GM19467 (cell line): Measurements from ENCODE around the gene EYA4.

Experiments used
- ATAC-seq: cut with Tn5 transposase; IDR thresholded peaks from one replicate; pipeline ENCODE4 v1.9.1; 2021; ENCODE audit warnings: mild to moderate bottlenecking, moderate library complexity; ENCODE audit not compliant: unreplicated experiment

The EYA4 gene

DNA sequence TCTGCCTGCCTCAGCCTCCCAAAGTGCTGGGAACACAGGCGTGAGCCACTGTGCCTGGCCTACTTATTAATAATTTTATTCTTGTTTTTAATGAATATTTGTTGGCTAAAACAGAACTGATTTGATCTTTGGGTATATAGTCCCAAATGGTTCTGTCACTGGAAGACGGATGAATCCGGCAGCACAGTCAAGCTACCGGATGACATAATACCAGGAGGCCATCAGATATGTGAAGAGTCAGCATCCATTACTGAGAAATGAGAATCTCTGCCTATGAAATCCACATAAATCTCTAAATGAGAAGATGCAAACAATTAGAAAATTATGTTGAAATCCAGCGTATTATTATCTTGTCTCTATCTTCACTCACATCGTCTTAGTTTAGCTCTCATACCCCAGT, 263.0 kb downstream of the EYA4 start:
- no peak for ATAC-seq

DNA sequence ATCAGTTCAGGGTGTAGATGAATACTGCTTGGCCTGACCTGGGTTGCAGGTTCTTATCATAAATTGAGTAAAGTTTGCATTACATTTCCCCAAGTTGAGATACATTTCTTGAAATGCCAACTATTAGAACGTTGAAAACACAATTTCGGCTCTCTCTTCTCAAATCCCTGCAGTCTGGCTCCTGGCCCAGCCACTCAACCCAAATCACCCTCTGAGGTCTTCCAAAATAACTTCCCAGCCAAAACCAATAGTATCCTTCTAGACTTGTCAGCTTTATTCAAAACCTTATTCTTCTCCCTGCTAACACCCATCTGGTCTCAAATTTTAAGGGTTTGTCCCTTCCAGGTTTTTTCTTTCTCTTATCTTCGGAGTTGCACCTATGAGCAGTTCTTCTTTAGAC, 263.6 kb downstream of the EYA4 start:
- ATAC-seq: no peak

DNA sequence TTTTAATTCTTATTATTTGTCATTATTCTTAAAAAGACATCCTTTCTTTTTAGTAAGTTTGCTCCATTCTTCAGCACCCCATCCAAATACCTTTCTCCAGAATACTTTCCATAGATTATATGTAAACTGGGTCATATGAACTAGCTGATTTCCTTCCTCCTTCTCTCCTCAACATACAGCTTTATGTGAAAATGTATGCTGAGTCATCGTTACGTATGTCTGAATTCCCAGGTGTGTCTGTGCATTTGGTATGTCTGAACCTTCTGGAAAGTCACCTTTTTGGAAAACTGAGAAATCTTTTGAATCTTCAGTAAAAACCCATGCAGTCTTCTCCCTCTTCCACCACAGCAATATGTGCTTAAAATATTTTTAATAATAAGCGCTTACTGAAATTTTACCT, 264.5 kb downstream of the EYA4 start:
- ATAC-seq: no peak

DNA sequence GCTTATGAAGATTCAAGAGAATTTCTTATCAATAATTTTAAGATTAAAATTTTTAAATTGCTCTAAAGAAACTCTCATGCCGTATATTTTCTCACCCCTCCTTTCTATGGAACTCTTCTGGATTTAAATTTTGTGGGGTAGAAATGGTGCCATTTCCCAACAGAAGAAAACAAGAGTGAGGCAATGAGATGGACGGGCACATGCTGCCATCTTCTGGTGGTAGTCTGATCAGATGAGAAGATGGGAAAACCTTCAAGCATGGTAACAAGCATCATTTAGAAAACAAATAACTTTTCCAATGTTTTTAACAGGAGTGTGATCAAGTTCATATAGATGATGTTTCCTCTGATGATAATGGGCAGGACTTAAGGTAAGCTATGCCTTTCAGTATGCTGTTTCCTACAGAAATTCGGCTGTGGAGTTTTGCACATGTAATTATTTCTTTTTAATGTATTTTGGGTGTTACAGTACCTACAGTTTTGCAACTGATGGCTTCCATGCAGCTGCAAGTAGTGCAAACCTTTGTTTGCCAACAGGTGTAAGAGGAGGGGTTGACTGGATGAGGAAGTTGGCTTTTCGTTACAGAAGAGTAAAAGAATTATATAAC, 271.4 kb downstream of the EYA4 start:
- no peak for ATAC-seq

DNA sequence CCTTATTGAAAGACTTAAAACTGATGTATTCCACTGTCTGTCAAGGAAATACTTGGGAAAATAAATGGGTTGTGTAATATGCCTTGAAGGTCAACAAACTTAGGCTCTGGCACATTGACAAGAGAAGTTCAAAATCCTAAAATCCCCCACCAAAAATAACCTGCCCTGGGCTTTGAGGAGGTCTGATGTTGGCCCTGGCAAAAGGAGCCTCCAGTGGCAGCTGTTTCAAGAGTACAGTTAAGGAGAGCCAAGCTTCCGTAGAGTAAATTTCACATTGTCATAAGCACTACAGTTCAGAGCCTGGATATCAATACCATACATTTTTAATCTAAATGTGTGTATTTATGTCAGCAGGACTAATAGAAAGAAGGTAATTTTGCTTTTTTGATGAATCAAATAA, 282.7 kb downstream of the EYA4 start:
- ATAC-seq: no peak

DNA sequence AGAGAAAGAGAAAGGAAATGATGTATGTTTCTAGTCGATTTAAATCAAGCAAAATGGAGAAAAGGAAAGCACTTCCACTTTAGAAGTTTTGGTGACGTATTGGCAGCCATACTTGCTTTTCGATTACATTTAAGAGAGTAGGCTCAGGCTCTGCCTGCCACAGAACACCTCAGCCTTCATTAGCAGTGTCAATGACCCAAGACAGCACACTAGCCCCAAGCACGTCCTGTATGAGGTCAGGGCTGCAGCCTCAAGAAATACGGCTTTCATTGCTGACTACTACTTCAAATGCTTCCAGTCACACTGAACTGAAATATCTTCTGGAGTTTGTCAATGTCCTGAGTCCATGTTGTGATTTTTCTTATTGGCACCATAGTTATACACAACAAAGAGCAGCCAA, 285.3 kb downstream of the EYA4 start:
- ATAC-seq: no peak

DNA sequence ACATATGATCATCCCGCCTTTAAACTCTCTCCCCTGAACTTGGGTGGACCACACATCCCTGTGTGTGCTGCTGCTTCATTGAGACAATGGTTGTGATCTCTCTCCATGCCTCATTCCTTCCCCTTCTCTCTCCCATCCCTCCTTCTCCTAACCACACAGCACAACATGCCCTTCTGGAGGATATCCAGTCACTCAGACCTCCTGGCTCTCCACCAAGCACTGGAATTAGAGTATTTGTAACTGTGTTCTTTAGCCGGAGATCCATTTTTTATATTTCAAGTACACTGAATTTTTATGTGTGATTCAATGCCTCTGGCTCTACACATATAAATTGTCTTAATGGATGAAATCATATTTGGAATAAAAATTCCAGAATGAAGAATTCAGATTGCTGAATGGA, 287.4 kb downstream of the EYA4 start:
- ATAC-seq: no peak

DNA sequence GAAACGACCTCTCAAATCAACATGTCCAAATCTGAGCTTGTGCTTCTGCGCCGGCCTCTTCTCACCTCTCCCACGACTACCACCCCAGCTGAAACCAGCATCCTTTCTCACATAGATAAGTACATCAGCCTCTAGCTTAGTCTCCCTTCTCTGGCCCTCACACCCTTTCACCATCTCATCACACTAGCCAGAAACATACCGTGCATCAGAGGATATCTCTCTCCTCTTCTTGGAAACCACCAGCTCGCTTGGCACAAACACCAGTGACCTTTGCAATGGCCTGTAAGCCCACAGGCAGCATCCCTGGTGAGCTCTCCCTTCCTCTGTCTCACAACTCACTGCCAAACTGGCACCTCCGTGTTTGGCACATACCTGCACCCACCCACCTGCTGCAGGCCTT, 291.8 kb downstream of the EYA4 start:
- ATAC-seq: no peak

DNA sequence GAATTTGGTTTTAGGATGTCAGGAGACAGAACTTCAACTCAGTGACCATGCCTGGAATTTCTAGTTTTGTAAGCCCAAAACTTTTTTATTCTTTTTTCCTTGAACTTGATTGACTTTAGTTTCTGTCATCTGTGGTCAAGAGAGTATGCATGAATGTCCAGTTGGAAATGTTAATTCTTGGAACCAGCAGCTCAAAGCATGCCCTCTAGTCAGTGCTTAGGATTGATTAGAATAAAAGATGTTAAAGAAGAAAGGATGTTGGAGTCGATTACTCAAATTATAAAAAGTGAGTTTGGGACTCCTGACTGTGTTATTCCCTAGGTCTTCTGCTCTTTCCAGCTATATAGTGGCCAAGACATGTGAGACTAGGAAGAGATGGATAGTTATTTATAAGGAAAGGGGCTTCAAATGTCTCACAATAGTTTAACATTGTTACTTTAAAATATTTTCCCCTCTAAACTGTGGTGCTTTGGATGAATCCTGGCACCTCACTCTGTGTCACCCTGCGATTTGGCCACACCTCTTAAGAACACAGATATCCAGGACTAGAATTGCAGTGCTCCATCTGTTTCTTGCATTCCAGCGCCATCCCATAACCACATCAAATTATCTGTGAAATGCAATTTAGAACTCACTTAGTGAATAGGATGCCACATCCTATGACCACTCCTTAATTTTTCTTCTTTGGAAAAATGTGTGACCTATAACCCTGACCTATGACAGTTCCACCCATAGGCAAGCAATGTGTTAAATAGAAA, 298.5 kb downstream of the EYA4 start:
- no peak for ATAC-seq

DNA sequence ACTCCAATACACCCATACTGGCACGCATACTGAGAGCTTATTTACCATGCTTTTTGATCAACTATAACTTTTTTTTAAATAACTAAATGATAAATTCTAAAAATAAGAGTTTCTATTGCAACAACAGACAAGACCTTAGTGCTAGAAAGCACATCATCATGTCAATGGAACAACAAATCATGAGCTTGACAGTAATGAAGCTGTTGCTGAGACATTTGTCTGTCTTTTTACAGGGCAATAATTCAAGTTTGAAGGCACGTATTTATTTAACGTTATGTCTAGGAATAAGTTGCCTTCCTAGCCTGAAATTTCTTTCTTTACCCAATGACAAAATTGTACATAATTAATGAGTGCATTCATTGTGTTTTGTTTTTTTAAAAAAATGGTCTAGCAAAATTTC, 299.2 kb downstream of the EYA4 start:
- no peak for ATAC-seq

DNA sequence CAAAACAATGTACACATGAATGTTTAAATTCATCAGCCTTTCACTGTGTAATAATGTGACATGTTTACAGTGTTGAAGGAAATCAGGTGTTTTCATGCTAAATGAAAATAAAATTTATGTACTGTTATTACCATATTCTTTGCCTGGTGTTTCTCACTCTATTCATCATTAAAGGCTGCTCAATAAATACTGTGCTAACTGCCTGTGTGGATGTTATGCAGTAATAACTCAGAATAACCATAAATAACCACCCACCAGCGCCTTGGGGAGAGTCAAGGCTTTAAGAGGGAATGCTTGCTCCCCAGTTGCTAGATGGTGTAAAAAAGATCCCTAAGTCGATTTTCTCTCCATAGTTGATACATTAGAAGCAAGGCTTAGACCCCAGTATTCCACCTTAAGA, 299.9 kb downstream of the EYA4 start:
- ATAC-seq: no peak

DNA sequence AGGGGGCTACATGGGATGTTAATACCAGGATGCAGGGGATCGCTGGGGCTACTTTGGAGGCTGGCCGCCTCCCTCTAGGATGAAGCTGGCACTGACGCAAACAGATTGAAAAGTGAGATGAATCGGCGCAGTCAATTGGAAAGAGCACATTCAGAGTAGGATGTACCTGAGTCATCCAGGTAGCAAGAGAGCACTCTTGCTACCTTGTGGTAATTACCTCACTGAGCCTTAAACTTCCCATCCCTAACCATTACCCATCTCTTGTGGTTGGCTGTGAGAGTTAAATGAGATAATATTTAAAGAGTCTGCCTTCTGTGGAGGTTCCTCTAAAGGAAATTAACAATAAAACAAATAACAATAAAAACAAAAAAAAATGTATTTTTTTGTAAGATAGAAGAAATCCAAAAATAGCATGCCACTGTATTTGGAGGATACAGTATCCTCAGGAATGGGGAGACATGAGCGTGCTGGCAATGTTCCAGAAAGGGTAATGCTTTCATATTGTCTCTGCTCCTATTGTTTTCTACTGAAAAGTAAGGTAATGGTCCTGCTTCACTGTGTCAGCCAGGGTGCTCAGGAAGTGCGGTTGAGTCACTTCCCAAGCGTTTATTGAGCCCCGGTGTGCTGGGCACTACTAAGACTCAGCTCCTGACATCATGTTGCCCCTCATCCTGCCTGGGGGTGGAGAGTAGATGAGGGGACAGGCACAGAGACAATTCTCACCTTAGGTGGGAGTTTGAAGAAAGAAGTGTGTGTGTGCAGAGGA, 301.1 kb downstream of the EYA4 start:
- ATAC-seq: no peak

DNA sequence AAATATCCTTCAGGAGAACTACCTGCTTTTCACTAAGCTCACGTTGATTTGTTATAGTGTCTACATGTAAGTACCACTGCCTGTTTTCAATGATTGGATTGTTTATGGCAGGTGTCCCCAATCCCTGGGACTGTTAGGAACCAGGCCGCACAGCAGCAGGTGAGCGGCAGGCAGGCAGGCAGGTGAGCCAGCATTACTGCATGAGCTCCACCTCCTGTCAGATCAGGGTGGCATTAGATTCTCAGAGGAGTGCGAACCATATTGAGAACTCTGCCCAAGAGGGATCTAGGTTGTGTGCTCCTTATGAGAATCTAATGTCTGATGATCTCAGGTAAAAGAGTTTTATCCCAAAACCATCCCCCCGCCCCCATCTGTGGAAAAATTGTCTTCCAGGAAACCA, 303.3 kb downstream of the EYA4 start:
- no peak for ATAC-seq

DNA sequence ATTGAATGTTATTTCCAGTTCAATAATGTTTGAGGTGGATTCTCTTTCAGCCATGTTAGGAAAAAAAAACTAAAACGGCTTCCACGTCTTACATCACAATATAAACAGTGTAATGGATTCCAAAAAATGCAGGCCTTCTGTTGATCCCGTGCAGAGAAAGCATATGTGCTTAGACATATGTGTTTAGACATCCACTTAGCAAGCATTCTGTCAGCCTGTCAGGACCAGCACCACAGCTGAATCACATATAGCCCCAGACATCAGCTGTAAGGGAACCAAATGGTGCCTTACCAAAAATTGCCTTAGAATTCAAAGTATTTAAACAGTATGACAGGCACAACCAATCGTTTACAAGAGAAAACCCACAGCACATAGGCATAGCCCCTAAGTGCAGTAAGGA, 304.9 kb downstream of the EYA4 start:
- ATAC-seq: no peak

DNA sequence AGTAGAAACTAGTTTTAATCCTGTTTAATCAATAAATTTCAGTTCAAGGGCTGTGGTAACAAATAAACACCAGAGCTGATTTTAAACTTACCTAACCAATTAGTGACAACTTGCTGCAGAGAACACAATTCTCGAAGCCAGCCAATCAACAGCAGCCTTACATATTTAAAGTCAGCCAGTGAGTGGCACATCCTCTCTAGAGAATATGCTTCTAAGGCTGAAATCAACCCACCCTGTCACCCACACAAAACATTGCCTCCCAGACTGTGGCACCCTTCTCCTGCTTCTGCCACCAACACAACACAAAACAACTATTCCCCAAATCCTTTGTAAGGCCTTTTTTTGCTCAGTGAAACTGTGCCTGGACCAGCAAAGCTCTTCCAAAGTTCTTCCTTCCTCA, 306.0 kb downstream of the EYA4 start:
- no peak for ATAC-seq

DNA sequence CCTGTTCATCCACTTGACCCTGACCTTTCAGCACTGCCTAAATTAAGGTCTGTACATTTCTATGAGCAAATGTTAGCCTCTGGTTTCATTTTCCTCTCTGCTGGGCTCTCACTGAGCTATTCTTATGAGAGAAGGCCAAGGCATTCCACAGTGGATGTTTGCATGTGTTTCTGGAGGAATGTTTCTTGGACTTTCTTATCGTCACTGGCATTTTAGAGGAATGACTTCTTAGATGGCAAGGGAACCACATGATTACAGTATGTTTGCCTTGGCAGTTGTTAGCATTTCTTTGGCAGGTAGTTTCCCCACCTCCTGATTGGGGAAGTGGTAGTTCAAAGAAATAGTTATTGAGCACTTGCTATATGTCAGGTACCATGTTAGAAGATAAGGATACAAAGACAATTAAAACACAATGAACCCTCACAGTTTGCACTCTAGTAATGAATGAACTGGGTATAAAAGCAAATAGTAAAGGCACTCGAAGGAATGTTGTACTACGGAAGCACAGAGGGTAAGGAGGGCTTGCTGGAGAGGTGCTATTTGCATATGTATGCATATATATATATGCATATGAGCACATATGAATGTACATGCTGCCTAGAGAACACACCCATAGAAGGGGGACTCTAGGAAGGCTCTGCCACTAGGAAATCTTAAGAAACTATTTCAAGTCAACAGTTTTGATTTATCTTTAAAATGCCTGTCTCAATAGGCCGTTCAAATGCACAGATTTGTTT, 307.4 kb downstream of the EYA4 start:
- no peak for ATAC-seq

DNA sequence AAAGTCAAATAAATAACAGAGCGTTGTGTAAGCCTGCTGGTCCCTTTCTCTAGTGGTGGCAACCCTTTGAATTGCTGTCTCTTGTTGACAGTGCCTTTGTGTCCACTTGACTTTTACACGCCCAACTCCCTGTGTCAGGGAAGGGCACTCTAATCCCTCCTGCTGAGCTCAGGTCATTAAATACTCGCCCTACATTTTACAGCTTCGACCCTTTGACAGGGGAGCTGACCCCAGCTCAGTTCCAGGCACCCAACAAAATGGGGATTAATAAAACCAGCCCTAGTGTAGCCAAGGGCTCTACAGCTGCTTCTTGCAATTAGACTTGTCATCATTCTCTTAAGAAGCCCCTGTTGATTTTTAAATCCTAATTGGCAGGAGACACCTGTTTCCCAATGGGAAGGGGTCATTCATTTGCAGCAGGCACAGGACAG, 308.2 kb downstream of the EYA4 start:
- no peak for ATAC-seq

DNA sequence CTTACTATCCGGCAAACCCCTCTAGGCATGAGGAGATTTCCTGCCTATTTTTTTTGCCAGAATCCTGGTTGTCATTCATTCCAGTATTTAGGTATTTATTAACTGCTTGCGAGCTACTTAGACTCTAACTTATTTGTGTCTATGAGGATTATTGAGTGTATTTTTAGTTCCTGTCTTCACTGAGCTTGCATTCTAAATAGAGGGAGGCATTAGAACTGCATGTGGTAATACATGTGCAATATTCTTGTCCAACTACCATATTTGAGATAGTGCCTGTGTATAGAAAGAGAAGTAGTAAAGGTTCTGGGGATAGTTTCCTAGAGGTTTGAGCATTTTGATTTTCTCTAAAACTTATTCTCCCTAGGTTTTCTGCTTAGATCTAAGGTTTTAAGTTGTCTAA, 308.9 kb downstream of the EYA4 start:
- no peak for ATAC-seq

DNA sequence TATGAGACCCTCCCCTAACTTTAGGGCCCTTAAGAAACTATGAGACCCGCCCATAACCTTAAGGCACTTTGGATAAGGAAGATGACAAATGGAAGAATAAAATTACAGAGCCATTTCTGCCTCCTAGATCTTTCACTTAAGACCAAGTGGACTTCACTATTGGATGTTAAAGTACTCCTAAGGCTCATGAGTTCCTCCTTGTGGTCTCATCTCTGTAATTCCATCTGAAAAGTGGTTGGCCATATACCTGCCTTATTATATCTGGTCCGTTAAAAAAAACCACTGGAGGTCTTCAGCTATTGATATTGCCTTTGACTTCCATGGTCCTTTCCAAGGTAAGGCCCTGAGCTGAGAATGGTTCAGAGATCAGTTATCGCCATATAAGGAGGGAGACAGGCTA, 310.3 kb downstream of the EYA4 start:
- ATAC-seq: no peak

DNA sequence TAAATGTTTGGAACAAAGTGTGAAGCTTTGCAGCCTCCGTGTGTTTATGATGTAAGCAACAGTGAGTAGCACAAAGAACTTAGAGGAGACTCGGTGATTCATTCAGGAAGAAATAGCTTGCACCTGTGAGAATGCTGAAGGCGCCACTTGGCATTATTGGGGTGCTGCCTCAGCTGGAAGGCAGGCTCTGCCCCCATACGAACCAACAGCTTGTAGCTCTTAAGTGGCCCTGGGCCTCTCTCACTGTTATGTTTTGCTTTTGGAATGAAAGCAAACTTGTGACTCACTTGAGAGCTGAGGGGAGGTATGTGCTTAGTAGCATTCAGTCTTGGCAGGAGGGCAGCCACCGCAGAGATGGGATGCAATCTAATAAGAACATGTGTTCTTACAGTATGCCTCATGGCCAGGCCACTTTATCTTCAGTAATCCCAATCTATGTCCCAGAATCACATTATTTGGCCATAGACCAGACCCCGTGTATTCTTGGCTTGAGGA, 310.7 kb downstream of the EYA4 start:
- ATAC-seq: no peak

DNA sequence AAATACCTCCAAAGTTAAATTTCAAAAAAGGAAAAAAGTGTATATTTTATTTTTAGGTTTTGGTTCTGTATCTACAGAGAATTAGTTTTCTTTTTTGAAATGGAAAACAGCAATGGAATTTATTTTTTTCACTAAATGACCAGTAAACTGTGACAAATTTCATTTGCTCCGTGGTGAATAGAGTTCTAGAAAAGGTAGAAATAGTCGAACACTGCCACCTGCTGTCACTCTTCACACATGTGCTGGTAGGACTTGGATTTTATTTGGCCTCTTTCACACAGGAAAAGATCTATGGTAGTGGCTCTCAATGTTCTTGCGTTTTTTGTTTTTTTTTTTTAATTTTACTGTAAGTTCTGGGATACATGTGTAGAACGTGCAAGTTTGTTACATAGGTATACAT, 312.5 kb downstream of the EYA4 start:
- ATAC-seq: peak; percentile 71
